Tibial nerve (tissue), 4 donors: ENCODE data around the gene NR0B2. TPM values are rescaled to one million over a fixed set of nuclear protein-coding genes. Genes with fewer than 3 reads are reported as not detected.
"Not testable (repeated sequence)": the region's sequence is repeated elsewhere in the genome, so short reads cannot be mapped to it uniquely, and the experiment has no call there.

Experiments used
- DNase-seq, 2 donors: peaks; one replicate each; pipeline ENCODE4 v3.0.0-alpha.2; 2019; ENCODE audit warnings: low spot score in 2 of 2
- H3K27ac ChIP-seq, 4 donors: fragments of 200-600 bp; sonication (generic) in 3 of 4; one replicate each; pipeline ENCODE4 v1.5.1; 2017 to 2019; ENCODE audit warnings: mild to moderate bottlenecking in 1 of 4
- H3K27me3 ChIP-seq, 2 donors: fragments of 200-600 bp; sonication (generic) in 1 of 2; one replicate each; pipeline versions ENCODE4 v1.5.1 to v1.6.0; 2017 to 2019
- H3K36me3 ChIP-seq, 3 donors: fragments of 200-600 bp; sonication (generic); one replicate each; pipeline ENCODE4 v1.5.1; 2018 to 2019
- H3K4me1 ChIP-seq, 4 donors: fragments of 200-600 bp; sonication (generic) in 3 of 4; one replicate each; pipeline ENCODE4 v1.5.1; 2017 to 2019
- H3K4me3 ChIP-seq, 4 donors: fragments of 200-600 bp; sonication (generic) in 3 of 4; one replicate each; pipeline ENCODE4 v1.5.1; 2017 to 2019; ENCODE audit warnings: mild to moderate bottlenecking in 1 of 4, moderate library complexity in 1 of 4
- H3K9me3 ChIP-seq, 4 donors: fragments of 200-600 bp; sonication (generic) in 3 of 4; one replicate each; pipeline ENCODE4 v1.5.1; 2017 to 2019
- CTCF ChIP-seq, 5 experiments: fragments of 200-600 bp in 3 of 5; fragments of 450-650 bp in 2 of 5; sonication (generic) in 3 of 5; IDR thresholded peaks; one replicate each; pipeline ENCODE4 v1.5.1; 2016 to 2019; ENCODE audit warnings: antibody characterized with exemption in 5 of 5, mild to moderate bottlenecking in 3 of 5, moderate library complexity in 2 of 5
- EP300 ChIP-seq, 2 donors: sonication (generic); formaldehyde crosslinking; IDR thresholded peaks; one replicate each; pipeline ENCODE4 v1.6.1; 2017; ENCODE audit warnings: antibody characterized with exemption in 2 of 2, mild to moderate bottlenecking in 1 of 2
- POLR2A ChIP-seq, 2 donors: fragments of 450-650 bp; IDR thresholded peaks; one replicate each; pipeline ENCODE4 v1.6.1; 2017; ENCODE audit warnings: antibody characterized with exemption in 2 of 2, mild to moderate bottlenecking in 2 of 2, moderate library complexity in 2 of 2
- WGBS, 2 donors: methylation state at CpG; one replicate each; pipeline ENCODE4 v1.1.5; 2018; 5-methylcytosine and 5-hydroxymethylcytosine counted together
- total RNA-seq, 4 donors: library from RNA; depleted of rRNA; stranded (reverse); fragments of >200 nt; gene quantifications; one replicate each; pipeline ENCODE4 v1.1.0, GENCODE V29; 2016

Gene NR0B2
- total RNA-seq, 4 donors from 2014 or later: not detected

- Histone ChIP-seq H3K4me3 (no peak overlapping the region), H3K27ac (no peak overlapping the region), H3K36me3 (peaks cover 10 to 99% (median 36%) of the 10 kb centered on the region in 3 donors), H3K27me3 (no peaks in the 10 kb centered on the region), H3K9me3 (no peaks in the 10 kb centered on the region), H3K4me1 (peaks cover 0 to 3% (median 0%) of the 10 kb centered on the region in 4 donors)
- 88 to 90% methylated on average over 5 of the region's 5 CpGs for WGBS, 2 donors
- TF ChIP-seq CTCF (IDR thresholded peaks at IDR 0.05) (no peak), POLR2A (IDR thresholded peaks at IDR 0.05) (no peak), EP300 (IDR thresholded peaks at IDR 0.05) (no peak)
- DNase-seq: no peak
Observed at GRCh38 chr1:26882696-26883463, 30.9 kb downstream of the NR0B2 start.

GRCh38 chr1:26881611-26882010, 32.2 kb downstream of the NR0B2 start:
- H3K4me1 ChIP-seq, H3K27ac ChIP-seq, H3K9me3 ChIP-seq, H3K4me3 ChIP-seq, H3K27me3 ChIP-seq, DNase-seq: not testable (repeated sequence)
- H3K36me3 ChIP-seq: peaks cover 10 to 94% (median 36%) of the 10 kb centered on the region in 3 donors
- 81 to 82% methylated on average over 6 of the region's 6 CpGs for WGBS, 2 donors

- TF ChIP-seq CTCF (IDR thresholded peaks at IDR 0.05): no peak
- TF ChIP-seq EP300 (IDR thresholded peaks at IDR 0.05): no peak
- no peak for TF ChIP-seq POLR2A (IDR thresholded peaks at IDR 0.05)
- no peaks in the 10 kb centered on the region for H3K9me3 ChIP-seq
- peaks cover 10 to 93% (median 22%) of the 10 kb centered on the region in 3 donors for H3K36me3 ChIP-seq
Observed at GRCh38 chr1:26879793-26880192, 34.0 kb downstream of the NR0B2 start.

GRCh38 chr1:26877326-26877725, 36.4 kb downstream of the NR0B2 start:
- Histone ChIP-seq H3K4me1 (peaks cover 0 to 6% (median 0%) of the 10 kb centered on the region in 4 donors), H3K9me3 (no peaks in the 10 kb centered on the region), H3K27ac (peak overlapping the region in 3 of 4 donors; percentile 34 to 56 (median 47)), H3K27me3 (no peaks in the 10 kb centered on the region), H3K36me3 (peaks cover 3 to 70% (median 7%) of the 10 kb centered on the region in 3 donors), H3K4me3 (no peak overlapping the region)
- TF ChIP-seq POLR2A (IDR thresholded peaks at IDR 0.05) (no peak), EP300 (IDR thresholded peaks at IDR 0.05) (no peak), CTCF (IDR thresholded peaks at IDR 0.05) (no peak)
- 68 to 77% methylated on average over 2 of the region's 2 CpGs for WGBS, 2 donors
- DNase-seq: no peak

More at GRCh38 chr1:26879793-26880192, 34.0 kb downstream of the NR0B2 start:
- Histone ChIP-seq H3K27me3 (no peaks in the 10 kb centered on the region), H3K27ac (no peak overlapping the region), H3K4me1 (peaks cover 0 to 6% (median 0%) of the 10 kb centered on the region in 4 donors), H3K4me3 (no peak overlapping the region)
- WGBS, 2 donors: 90 to 94% methylated on average over 4 of the region's 4 CpGs
- DNase-seq: no peak

- TF ChIP-seq POLR2A (IDR thresholded peaks at IDR 0.05): no peak
- TF ChIP-seq CTCF (IDR thresholded peaks at IDR 0.05): no peak
- TF ChIP-seq EP300 (IDR thresholded peaks at IDR 0.05): no peak
- Histone ChIP-seq H3K27ac (no peak overlapping the region), H3K4me3 (no peak overlapping the region), H3K9me3 (no peaks in the 10 kb centered on the region), H3K36me3 (peaks cover 0 to 46% (median 3%) of the 10 kb centered on the region in 3 donors), H3K4me1 (peaks cover 0 to 6% (median 0%) of the 10 kb centered on the region in 4 donors), H3K27me3 (no peaks in the 10 kb centered on the region)
- WGBS, 2 donors: 50 to 53% methylated on average over 4 of the region's 4 CpGs
- no peak for DNase-seq
Observed at GRCh38 chr1:26874896-26875295, 38.9 kb downstream of the NR0B2 start.

GRCh38 chr1:26873097-26873496, 40.7 kb downstream of the NR0B2 start:
- not testable (repeated sequence) for H3K4me1 ChIP-seq, DNase-seq, H3K9me3 ChIP-seq, H3K27ac ChIP-seq, H3K27me3 ChIP-seq, H3K4me3 ChIP-seq
- WGBS, 2 donors: 65 to 77% methylated on average over 2 of the region's 2 CpGs
- H3K36me3 ChIP-seq: peaks cover 0 to 28% (median 0%) of the 10 kb centered on the region in 3 donors
